AG09309 (cell line): Measurements from ENCODE around the gene ATG9A.

Experiments
- DNase-seq: peaks from one replicate; pipeline ENCODE4 v3.0.0-alpha.2; 2010; ENCODE audit warnings: low read depth
- H3K4me3 ChIP-seq: 2 replicates; pipeline ENCODE4 v1.5.1; 2011; ENCODE audit warnings: mild to moderate bottlenecking, low read depth, low read length, moderate library complexity; ENCODE audit not compliant: control insufficient read depth
- TF ChIP-seq, protein P1 (sequence below): IDR thresholded peaks from 2 replicates; pipeline ENCODE4 v1.5.1; 2011; ENCODE audit warnings: mild to moderate bottlenecking, low read depth, low read length, inconsistent platforms; ENCODE audit not compliant: insufficient read depth, control insufficient read depth; ENCODE audit errors: missing control alignments

Gene ATG9A

DNA sequence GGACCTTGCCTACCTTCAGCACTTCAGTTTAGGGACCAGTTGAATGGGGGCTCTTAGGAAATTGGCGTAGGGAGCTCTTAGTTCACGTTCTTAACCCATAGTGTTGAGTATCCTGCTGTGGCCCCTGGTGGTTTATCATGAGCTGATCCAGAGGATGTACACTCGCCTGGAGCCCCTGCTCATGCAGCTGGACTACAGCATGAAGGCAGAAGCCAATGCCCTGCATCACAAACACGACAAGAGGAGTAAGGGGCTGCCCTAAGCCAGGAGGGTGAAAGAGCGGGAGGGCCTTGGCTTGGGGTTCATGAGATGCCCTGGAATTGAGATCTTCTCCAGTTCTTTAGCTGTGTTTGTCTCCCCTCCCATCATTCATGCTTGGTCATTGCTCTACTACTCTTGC lies 48.5 kb downstream of the ATG9A start:
- TF ChIP-seq, protein P1, sequence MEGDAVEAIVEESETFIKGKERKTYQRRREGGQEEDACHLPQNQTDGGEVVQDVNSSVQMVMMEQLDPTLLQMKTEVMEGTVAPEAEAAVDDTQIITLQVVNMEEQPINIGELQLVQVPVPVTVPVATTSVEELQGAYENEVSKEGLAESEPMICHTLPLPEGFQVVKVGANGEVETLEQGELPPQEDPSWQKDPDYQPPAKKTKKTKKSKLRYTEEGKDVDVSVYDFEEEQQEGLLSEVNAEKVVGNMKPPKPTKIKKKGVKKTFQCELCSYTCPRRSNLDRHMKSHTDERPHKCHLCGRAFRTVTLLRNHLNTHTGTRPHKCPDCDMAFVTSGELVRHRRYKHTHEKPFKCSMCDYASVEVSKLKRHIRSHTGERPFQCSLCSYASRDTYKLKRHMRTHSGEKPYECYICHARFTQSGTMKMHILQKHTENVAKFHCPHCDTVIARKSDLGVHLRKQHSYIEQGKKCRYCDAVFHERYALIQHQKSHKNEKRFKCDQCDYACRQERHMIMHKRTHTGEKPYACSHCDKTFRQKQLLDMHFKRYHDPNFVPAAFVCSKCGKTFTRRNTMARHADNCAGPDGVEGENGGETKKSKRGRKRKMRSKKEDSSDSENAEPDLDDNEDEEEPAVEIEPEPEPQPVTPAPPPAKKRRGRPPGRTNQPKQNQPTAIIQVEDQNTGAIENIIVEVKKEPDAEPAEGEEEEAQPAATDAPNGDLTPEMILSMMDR = no peak
- no peak overlapping the region for H3K4me3 ChIP-seq
- DNase-seq = no peak

DNA sequence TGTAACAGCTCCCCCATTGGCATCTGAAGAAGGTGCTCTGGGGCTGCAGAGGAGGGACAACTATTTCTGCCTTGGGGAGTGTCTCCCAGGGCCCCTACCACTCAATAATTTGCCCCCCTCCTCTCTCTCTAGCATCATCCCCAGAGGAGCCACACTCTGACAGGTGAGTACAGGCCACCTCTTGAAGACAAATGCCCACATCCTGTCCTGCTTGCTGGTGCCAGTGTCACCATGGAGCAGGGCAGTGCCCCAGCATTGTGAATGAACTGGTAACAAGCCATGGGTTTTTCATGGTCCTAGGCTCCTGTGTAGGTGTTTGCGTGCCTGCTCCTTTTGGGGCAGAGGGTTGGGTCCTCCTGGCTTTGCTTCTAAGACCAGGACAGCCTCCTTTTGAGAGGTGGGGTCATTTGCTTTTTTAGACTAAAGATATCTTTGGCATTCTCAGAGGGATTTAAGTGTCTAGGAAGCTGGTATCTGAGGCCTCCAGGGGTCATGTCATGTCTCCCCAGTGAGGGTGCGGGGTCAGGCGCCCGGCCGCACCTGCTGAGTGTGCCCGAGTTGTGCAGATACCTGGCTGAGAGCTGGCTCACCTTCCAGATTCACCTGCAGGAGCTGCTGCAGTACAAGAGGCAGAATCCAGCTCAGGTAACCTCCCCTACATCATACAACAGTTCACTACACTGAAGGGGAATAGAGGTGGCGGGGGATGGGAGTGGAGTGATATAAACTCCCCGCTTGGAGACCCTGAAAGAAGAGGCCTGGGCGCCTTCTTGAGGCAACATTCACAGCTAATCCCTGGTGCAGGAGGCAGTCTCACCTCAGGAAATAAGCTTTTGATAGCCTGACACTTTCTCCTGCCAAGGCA lies 49.6 kb downstream of the ATG9A start:
- TF ChIP-seq, protein P1 = no peak
- no peak for DNase-seq
- peak overlapping the region; percentile 1; the same call in 1 of the 2 replicates for H3K4me3 ChIP-seq

DNA sequence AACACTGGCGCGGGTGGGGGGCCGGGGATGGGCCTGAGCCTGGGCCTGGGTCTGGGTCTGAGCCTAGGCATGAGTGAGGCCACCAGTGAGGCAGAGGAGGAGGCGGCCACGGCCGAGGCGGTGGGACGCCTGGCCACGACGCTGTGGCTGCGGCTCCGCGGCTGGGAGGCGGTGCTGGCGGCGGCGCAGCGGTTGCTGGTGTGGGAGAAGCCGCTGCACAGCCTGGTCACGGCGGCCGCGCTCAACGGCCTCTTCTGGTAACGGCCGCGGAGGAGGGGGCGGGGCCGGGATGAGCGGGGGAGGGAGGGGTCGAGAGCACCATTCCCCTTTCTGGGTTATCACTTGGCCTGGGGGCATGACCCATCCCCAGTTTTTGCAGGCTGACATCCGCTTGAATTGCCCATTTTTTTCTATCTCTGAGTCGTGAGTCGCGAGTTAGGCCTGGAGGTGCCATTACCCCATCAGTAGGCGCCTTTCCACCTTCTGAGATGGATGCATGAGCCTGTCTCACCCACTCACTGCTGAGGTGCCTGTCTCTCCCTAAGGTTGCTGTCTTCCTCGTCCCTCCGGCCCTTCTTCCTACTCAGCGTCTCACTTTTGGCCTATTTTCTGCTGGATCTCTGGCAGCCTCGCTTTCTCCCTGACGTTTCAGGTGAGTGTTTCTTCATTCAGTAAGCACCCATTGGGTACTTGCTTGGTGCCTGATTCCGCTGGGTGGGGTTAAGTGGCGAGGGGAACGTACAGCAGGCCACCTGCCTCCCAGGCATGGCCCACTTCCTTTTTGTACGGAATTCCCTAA lies 50.9 kb downstream of the ATG9A start:
- TF ChIP-seq, protein P1 = no peak
- no peak for DNase-seq

DNA sequence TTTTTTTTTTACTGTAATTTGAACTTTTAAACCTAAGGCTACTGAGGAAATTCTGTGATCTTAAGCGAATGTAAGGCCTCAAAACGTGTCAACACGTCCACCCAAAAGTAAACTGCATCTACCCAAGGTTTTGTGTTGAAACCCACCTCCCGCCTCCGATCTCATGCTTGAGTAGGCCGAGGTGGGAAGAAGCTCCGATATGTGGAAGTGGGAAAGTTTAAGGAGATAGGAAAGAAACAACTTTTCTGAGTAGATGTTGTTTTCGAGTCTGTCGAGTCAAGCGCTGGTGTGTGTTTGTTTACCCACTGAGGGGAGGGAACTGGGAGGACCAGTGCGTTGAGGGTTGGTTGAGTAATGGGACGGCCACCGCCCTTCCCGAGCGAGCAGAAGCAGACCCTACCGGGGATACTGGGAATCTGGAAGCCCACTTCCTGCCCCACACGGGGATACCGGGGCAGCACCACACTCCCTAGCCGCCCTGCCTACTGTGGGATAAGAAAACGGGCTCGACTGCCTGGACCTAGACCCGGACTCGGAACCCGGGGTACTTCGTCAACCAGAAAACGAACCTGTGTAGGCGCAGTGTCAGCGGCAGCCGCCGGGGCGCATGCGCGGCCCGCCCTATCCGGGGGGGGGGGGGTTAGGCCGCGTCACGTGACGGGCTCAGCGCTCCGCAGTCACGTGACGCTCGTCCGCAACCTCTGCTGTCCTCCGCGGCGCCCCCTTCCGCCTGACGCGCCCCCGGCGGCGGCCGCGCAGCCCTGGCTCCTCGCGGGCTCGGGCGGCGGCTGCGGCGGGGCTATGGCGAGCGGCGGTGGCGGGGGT lies 51.7 kb downstream of the ATG9A start, which contains the start of gene RETREG2:
TSS of gene RETREG2 (plus strand) at position 724 of the 825 bp plus-strand sequence. CDS start at position 802, 78 bp downstream.
- TF ChIP-seq, protein P1 = peak; percentile 23
- H3K4me3 ChIP-seq = peak within 1 kb of the TSS; percentile 76
- peak; percentile 60 for DNase-seq

More for the DNA sequence above, 50.9 kb downstream of the ATG9A start:
- peak overlapping the region; percentile 76 for H3K4me3 ChIP-seq

DNA sequence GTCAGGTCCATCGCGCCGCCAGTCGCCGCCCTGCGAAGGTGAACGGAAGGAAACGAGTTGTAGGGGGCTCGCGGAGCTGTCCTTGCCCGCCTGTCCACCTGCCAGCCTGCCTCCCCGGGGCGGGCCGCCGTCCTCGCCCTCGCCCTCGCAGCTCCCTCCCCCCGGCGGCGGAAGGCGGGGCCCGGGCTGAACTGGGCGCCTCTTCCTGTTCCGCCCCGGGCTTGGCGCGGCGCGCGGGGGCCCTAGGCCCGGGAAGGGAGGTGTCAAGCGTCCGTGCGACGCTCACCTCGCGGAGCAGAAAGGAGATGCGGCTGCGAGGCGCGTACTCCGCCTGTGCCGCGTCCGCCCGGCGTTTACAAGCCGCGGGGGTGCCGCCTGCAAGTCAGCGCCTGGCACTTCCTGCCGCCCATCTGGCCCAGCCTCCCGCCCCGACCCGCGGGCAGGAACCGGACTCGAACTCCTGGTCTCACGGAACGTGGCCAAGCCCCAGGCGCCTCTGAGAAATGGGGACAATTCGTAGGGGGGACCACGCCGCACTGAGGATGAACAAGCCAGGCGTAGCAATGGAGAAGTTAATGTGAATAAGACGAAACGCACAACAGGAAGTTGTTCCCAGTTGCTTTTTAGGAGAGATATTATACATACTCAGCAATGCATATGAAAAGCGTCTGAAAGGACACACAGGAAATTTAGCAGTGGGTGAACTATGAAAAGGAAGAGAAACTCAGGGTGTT lies 52.5 kb downstream of the ATG9A start, which contains the start of gene CNPPD1:
TSS of gene CNPPD1 (minus strand) at position 108 of the 734 bp plus-strand sequence. CDS start at position 11, 97 bp downstream.
- DNase-seq = peak; percentile 14
- peak within 1 kb of the TSS; percentile 63 for H3K4me3 ChIP-seq
- TF ChIP-seq, protein P1 = peak; percentile 0
